ENCODE measurements around the gene HGFAC.

- TF ChIP-seq GATA2 (IDR thresholded peaks at IDR 0.05; ENCODE audit: low read depth, low read length) (no peak), GATA3 (IDR thresholded peaks at IDR 0.05; ENCODE audit: low read depth, low read length) (no peak)
Observed at GRCh38 chr4:3462790-3463415, 21.1 kb downstream of the HGFAC start, which contains the start of gene DOK7.
